GM12801 (cell line): Measurements from ENCODE around the gene DIP2C.

Source experiments
- TF ChIP-seq, protein P1 (sequence below): IDR thresholded peaks from one replicate; pipeline ENCODE4 v1.5.1; 2011; ENCODE audit warnings: control low read depth; ENCODE audit not compliant: insufficient read length; ENCODE audit errors: extremely low read depth

DIP2C gene

DNA sequence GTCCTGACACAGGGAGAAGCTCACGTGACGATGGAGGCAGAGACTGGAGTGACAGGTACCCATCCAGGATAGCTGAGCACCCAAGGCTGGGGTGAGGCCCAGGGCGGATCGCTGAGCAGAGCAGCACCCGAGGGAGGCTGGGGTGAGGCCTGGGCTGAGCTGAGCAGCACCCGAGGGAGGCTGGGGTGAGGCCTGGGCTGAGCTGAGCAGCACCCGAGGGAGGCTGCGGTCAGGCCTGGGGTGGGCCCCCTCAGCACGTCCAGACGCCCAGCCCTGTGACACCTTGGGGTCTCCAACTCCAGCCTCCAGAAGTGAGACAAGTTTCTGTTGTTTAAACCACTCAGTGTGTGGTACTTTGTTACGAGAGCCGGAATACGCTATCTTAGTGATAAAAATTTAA, 318.0 kb downstream of the DIP2C start:
- TF ChIP-seq, protein P1, sequence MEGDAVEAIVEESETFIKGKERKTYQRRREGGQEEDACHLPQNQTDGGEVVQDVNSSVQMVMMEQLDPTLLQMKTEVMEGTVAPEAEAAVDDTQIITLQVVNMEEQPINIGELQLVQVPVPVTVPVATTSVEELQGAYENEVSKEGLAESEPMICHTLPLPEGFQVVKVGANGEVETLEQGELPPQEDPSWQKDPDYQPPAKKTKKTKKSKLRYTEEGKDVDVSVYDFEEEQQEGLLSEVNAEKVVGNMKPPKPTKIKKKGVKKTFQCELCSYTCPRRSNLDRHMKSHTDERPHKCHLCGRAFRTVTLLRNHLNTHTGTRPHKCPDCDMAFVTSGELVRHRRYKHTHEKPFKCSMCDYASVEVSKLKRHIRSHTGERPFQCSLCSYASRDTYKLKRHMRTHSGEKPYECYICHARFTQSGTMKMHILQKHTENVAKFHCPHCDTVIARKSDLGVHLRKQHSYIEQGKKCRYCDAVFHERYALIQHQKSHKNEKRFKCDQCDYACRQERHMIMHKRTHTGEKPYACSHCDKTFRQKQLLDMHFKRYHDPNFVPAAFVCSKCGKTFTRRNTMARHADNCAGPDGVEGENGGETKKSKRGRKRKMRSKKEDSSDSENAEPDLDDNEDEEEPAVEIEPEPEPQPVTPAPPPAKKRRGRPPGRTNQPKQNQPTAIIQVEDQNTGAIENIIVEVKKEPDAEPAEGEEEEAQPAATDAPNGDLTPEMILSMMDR, result no peak

DNA sequence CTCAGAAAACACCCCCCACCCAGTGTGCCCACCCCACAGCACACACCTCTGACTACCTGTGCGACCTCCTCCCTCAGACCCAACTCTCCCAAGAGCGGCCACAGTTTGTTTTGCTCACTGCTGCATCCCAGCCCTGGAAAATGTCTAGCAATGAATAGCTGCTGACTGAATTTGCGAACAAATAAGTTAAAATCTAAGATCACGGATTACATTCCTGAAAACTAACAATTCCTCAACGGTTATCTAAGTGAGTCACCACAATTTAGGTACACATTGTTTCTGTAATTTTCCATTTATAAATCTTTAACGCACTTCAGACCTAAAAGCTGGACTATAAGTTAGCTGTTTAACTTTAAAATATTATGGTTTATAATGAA, 319.0 kb downstream of the DIP2C start:
- TF ChIP-seq, protein P1, result no peak

DNA sequence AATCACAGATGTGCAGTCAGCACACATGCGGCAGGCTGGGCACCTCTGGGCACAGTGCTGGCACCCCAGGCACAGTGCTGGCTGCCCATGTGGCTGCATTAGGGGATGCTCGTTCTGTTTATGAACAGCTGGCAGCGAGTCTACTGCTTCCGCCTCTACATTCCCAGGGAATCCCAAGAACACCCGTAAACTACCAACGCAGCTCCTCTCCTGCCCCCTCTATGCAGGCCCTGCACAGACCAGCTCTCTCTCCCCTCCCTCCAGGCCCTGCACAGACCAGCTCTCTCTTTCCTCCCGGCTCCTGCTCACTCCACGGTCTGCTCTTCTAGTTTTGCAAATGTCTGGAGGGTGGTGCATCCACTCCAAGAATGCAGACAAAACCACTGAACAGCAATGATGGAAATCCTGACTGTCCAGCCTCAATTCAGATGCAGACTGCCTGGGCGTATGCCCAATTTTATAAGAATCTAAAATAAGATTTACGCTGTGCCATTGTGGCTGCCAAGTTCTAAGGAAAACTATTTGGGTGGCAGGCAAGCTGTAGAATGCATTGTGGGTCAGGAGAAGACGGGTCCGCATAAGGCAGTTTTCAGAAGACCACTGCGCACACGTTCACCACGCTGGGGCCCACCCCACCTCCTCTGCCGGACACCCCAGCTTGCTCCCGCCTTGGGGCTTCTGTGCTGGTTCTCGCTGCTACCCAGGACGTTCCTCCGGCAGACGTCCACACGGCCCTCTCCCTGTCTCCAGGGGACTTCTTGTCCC, 319.6 kb downstream of the DIP2C start:
- TF ChIP-seq, protein P1, result no peak

DNA sequence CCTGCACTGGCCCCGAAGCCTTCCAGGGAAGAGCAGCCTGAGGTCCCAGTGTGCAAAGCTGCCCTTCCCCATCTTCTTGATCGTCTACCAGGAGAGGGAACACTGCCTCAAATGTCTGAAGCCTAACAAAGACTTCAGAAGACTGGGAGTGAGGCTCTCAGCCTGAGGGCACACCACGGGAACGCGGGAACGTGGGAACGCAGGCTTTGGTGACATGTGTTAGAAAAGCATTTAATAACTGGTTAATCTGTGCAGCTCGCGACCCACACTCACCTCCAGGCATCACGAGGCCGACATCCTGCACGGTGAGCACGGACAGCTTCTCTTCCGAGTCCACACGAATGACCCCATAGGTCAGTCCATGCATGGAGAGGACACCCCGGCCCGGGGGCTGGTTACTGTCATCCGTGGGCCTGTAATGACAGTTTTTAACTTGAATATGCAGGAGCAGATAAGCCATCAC, 320.2 kb downstream of the DIP2C start:
- TF ChIP-seq, protein P1, result no peak

DNA sequence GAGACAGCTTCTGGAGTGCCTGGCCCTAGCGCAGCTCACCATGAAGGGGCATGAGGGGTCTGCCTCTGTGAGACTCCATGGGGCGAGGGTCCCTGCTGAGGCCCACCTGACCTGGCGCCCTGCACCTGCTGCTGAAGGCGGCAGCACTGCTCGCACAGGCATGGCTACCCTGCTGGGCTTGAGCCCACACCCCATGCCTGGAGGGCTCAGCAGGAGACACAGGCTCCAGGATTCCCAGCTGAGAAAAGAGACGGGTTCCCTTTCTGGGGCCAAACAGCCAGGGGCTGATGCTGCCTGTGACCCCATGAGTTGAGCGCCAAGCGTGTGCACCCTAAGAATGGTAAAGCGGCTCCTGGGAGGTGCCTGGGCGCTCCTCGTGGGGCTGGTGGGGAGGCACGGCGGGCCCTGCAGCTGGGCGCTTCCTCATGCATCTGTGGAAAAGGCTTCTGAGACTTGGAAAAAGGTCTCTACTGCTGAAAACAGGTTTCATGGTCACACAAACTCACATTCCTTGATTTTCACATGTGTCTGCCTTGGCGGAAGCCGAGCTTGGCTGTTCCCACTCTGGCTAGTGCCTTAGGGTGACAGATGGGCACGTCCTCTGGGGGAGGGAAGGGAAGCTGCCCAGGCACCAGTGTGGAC, 320.8 kb downstream of the DIP2C start:
- TF ChIP-seq, protein P1, result no peak

DNA sequence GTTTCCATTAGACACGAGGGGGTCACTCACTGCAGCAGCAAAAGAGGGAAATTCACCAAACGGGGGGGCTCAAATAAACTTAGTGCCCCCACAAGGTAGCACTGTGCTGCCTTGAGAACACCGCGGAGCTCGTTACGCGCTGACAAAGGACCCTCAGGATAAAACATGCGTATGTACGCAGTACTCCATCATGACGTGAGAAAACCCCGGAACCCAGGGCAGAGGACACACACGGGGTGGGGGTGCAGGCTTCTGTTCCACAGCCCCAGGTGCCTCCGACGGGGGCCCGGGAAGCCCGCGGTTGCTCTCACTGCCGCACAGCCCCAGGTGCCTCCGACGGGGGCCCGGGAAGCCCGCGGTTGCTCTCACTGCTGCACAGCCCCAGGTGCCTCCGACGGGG, 321.8 kb downstream of the DIP2C start:
- TF ChIP-seq, protein P1, result no peak

DNA sequence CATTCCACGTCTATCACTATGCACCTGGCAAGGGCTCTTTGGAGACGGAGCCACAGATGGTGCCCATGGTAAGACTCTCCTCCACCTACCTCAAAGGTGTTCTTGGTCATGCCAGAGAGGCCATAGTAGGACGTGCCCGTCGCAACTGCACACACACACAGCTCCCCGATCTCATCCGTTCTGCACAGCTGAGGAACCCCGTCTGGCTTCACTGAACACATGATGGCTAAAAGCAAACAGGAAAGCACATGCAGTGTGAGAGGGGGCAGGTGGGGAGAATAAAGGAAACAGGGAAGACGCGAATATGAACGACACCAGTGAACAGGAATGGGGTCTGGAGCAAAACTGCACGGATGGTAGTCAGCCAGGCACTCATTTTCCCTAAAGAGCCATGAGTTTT, 323.3 kb downstream of the DIP2C start:
- TF ChIP-seq, protein P1, result no peak
